GM18951 (cell line): ENCODE data around the gene RCAN3.

ENCODE experiments used
- POLR2A ChIP-seq: IDR thresholded peaks from 4 replicates; pipeline ENCODE4 v1.6.1; 2011; ENCODE audit warnings: mild to moderate bottlenecking; ENCODE audit not compliant: insufficient read length, insufficient read depth; ENCODE audit errors: extremely low read depth
- in situ Hi-C: fragments of 300-500 bp; cut with MboI; formaldehyde crosslinking; loops from one replicate; pipeline ENCODE4 v1.12.0; 2022; ENCODE audit warnings: low sequenced_read_pairs, mixed read lengths, inconsistent platforms; ENCODE audit not compliant: unreplicated experiment

The RCAN3 gene

GRCh38 chr1:24556414-24556795 lies 53.8 kb downstream of the RCAN3 start:
- no peak for TF ChIP-seq POLR2A
- in situ Hi-C loops, result no loop called here

GRCh38 chr1:24557220-24557619 lies 54.6 kb downstream of the RCAN3 start:
- TF ChIP-seq POLR2A, result no peak
- in situ Hi-C loops, result no loop called here

- in situ Hi-C loops, result no loop called here
Observed at GRCh38 chr1:24557711-24558131, 55.1 kb downstream of the RCAN3 start.

GRCh38 chr1:24558455-24558854 lies 55.8 kb downstream of the RCAN3 start:
- in situ Hi-C loops, result no loop called here
- no peak for TF ChIP-seq POLR2A

More at GRCh38 chr1:24557711-24558131, 55.1 kb downstream of the RCAN3 start:
- no peak for TF ChIP-seq POLR2A

- in situ Hi-C loops, result no loop called here
- TF ChIP-seq POLR2A, result no peak
Observed at GRCh38 chr1:24558902-24559791, 56.5 kb downstream of the RCAN3 start.

GRCh38 chr1:24560361-24560760 lies 57.7 kb downstream of the RCAN3 start:
- no peak for TF ChIP-seq POLR2A
- in situ Hi-C loops, result no loop called here

GRCh38 chr1:24562625-24563024 lies 60.0 kb downstream of the RCAN3 start:
- TF ChIP-seq POLR2A, result no peak
- in situ Hi-C loops, result no loop called here

- TF ChIP-seq POLR2A, result no peak
- in situ Hi-C loops, result no loop called here
Observed at GRCh38 chr1:24564695-24565094, 62.1 kb downstream of the RCAN3 start.

- no peak for TF ChIP-seq POLR2A
- in situ Hi-C loops, result no loop called here
Observed at GRCh38 chr1:24566236-24566867, 63.7 kb downstream of the RCAN3 start.

GRCh38 chr1:24567792-24568388 lies 65.3 kb downstream of the RCAN3 start:
- in situ Hi-C loops, result no loop called here
- no peak for TF ChIP-seq POLR2A

- no peak for TF ChIP-seq POLR2A
- in situ Hi-C loops, result no loop called here
Observed at GRCh38 chr1:24568475-24568874, 65.8 kb downstream of the RCAN3 start.

- in situ Hi-C loops, result no loop called here
- no peak for TF ChIP-seq POLR2A
Observed at GRCh38 chr1:24570265-24571125, 67.9 kb downstream of the RCAN3 start.

GRCh38 chr1:24572301-24572700 lies 69.7 kb downstream of the RCAN3 start:
- in situ Hi-C loops, result no loop called here
- no peak for TF ChIP-seq POLR2A

GRCh38 chr1:24575905-24576587 lies 73.4 kb downstream of the RCAN3 start:
- no peak for TF ChIP-seq POLR2A
- in situ Hi-C loops, result no loop called here
